Measurements from ENCODE around the gene ALDH8A1.
"Not testable (repeated sequence)": the region's sequence is repeated elsewhere in the genome, so short reads cannot be mapped to it uniquely, and the experiment has no call there.

The ALDH8A1 gene

GRCh38 chr6:134911547-134911946 lies 38.4 kb downstream of the ALDH8A1 start:
- no peak for DNase-seq (ENCODE audit: low read depth in 3 of 3)

GRCh38 chr6:134910593-134910935 lies 39.3 kb downstream of the ALDH8A1 start:
- DNase-seq (ENCODE audit: low read depth in 3 of 3) = no peak

GRCh38 chr6:134909701-134910592 lies 40.0 kb downstream of the ALDH8A1 start:
- DNase-seq (ENCODE audit: low read depth in 3 of 3) = no peak

- DNase-seq (ENCODE audit: low read depth in 3 of 3) = no peak
Measured at GRCh38 chr6:134908906-134909516, 40.9 kb downstream of the ALDH8A1 start.

GRCh38 chr6:134904731-134905130 lies 45.2 kb downstream of the ALDH8A1 start:
- not testable (repeated sequence) for DNase-seq (ENCODE audit: low read depth in 3 of 3)

GRCh38 chr6:134903448-134903847 lies 46.5 kb downstream of the ALDH8A1 start:
- DNase-seq (ENCODE audit: low read depth in 3 of 3) = no peak

GRCh38 chr6:134902936-134903335 lies 47.0 kb downstream of the ALDH8A1 start:
- DNase-seq (ENCODE audit: low read depth in 3 of 3) = no peak

GRCh38 chr6:134902074-134902861 lies 47.6 kb downstream of the ALDH8A1 start:
- no peak for DNase-seq (ENCODE audit: low read depth in 3 of 3)

- no peak for DNase-seq (ENCODE audit: low read depth in 3 of 3)
Measured at GRCh38 chr6:134898575-134898974, 51.3 kb downstream of the ALDH8A1 start.

- not testable (repeated sequence) for DNase-seq (ENCODE audit: low read depth in 3 of 3)
Measured at GRCh38 chr6:134898166-134898565, 51.7 kb downstream of the ALDH8A1 start.

- no peak for DNase-seq (ENCODE audit: low read depth in 3 of 3)
Measured at GRCh38 chr6:134896910-134897309, 53.0 kb downstream of the ALDH8A1 start.

GRCh38 chr6:134894800-134895199 lies 55.1 kb downstream of the ALDH8A1 start:
- no peak for DNase-seq (ENCODE audit: low read depth in 3 of 3)

- no peak for DNase-seq (ENCODE audit: low read depth in 3 of 3)
Measured at GRCh38 chr6:134892362-134892761, 57.5 kb downstream of the ALDH8A1 start.

- DNase-seq (ENCODE audit: low read depth in 3 of 3) = no peak
Measured at GRCh38 chr6:134891633-134892032, 58.3 kb downstream of the ALDH8A1 start.

- no peak for DNase-seq (ENCODE audit: low read depth in 3 of 3)
Measured at GRCh38 chr6:134888316-134888715, 61.6 kb downstream of the ALDH8A1 start.

GRCh38 chr6:134884752-134885151 lies 65.1 kb downstream of the ALDH8A1 start:
- no peak for DNase-seq (ENCODE audit: low read depth in 3 of 3)

GRCh38 chr6:134883314-134883713 lies 66.6 kb downstream of the ALDH8A1 start:
- DNase-seq (ENCODE audit: low read depth in 3 of 3) = no peak

- peak in 2 of 3 experiments; percentile 5 to 10 for DNase-seq (ENCODE audit: low read depth in 3 of 3)
Measured at GRCh38 chr6:134882426-134883038, 67.4 kb downstream of the ALDH8A1 start.

- DNase-seq (ENCODE audit: low read depth in 3 of 3) = no peak
Measured at GRCh38 chr6:134880487-134881190, 69.3 kb downstream of the ALDH8A1 start.

GRCh38 chr6:134878136-134878535 lies 71.8 kb downstream of the ALDH8A1 start:
- no peak for DNase-seq (ENCODE audit: low read depth in 3 of 3)

- no peak for DNase-seq (ENCODE audit: low read depth in 3 of 3)
Measured at GRCh38 chr6:134875367-134875766, 74.5 kb downstream of the ALDH8A1 start.
